ENCODE data around the gene PPP1R27. TPM values are rescaled to one million over a fixed set of nuclear protein-coding genes. Genes with fewer than 3 reads are reported as not detected.

The PPP1R27 gene
- total RNA-seq, result not detected

- 82 to 87% methylated on average over 11 to 15 of the region's 26 CpGs for WGBS, 2 donors
- Histone ChIP-seq H3K4me3 (no peak within 1 kb of the TSS), H3K36me3 (replicated peaks in 1 of 2; ENCODE audit: insufficient read depth in 1 of 2, low read depth in 2 of 2) (no peaks in the 10 kb centered on the region), H3K9me3 (no peaks in the 10 kb centered on the region), H3K27ac (peak within 1 kb of the TSS in 3 of 4 donors; percentile 91 to 95 (median 93)), H3K4me1 (peaks cover 24% of the 10 kb centered on the region), H3K27me3 (no peaks in the 10 kb centered on the region)
- ATAC-seq (no peak), DNase-seq (no peak)
- TF ChIP-seq CTCF (IDR thresholded peaks at IDR 0.05) (no peak), POLR2A (IDR thresholded peaks at IDR 0.05) (no peak)
- intact Hi-C loops (cut with DNase I), result no loop called here
Measured at GRCh38 chr17:81834831-81835267, at the start of gene PPP1R27. PPP1R27 (minus strand) TSS chr17:81835050; CDS start chr17:81834953, 97 bp downstream.

- no peak for TF ChIP-seq CTCF (IDR thresholded peaks at IDR 0.05)
- no peak for TF ChIP-seq POLR2A (IDR thresholded peaks at IDR 0.05)
- H3K9me3 ChIP-seq, result no peaks in the 10 kb centered on the region
- intact Hi-C loops (cut with DNase I), result no loop called here
- H3K4me3 ChIP-seq, result no peak overlapping the region
- H3K36me3 ChIP-seq (replicated peaks in 1 of 2; ENCODE audit: insufficient read depth in 1 of 2, low read depth in 2 of 2), result peaks cover 6 to 13% of the 10 kb centered on the region in 2 donors
- no peak overlapping the region for H3K27ac ChIP-seq
- ATAC-seq (no peak), DNase-seq (no peak)
- H3K27me3 ChIP-seq, result no peaks in the 10 kb centered on the region
- 62 to 80% methylated on average over 6 to 11 of the region's 11 CpGs for WGBS, 2 donors
- H3K4me1 ChIP-seq, result peaks cover under 1% of the 10 kb centered on the region
Measured at GRCh38 chr17:81884520-81884919, 49.7 kb upstream of the PPP1R27 start.

GRCh38 chr17:81879121-81879520 lies 44.3 kb upstream of the PPP1R27 start:
- intact Hi-C loops (cut with DNase I), result no loop called here
- ATAC-seq (no peak), DNase-seq (no peak)
- Histone ChIP-seq H3K36me3 (replicated peaks in 1 of 2; ENCODE audit: insufficient read depth in 1 of 2, low read depth in 2 of 2) (no peaks in the 10 kb centered on the region), H3K27me3 (no peaks in the 10 kb centered on the region), H3K9me3 (no peaks in the 10 kb centered on the region), H3K4me3 (no peak overlapping the region), H3K4me1 (no peaks in the 10 kb centered on the region), H3K27ac (no peak overlapping the region)
- 87 to 96% methylated on average over 5 of the region's 5 CpGs for WGBS, 2 donors
- no peak for TF ChIP-seq CTCF (IDR thresholded peaks at IDR 0.05)

- ATAC-seq, result no peak
- H3K27me3 ChIP-seq, result no peaks in the 10 kb centered on the region
- no peaks in the 10 kb centered on the region for H3K4me1 ChIP-seq
- no peak for TF ChIP-seq POLR2A (IDR thresholded peaks at IDR 0.05)
- TF ChIP-seq CTCF (IDR thresholded peaks at IDR 0.05), result no peak
- intact Hi-C loops (cut with DNase I), result no loop called here
- no peaks in the 10 kb centered on the region for H3K36me3 ChIP-seq (replicated peaks in 1 of 2; ENCODE audit: insufficient read depth in 1 of 2, low read depth in 2 of 2)
- H3K4me3 ChIP-seq, result no peak overlapping the region
- 92 to 93% methylated on average over 3 of the region's 3 CpGs for WGBS, 2 donors
- no peak for DNase-seq
- H3K27ac ChIP-seq, result no peak overlapping the region
- no peaks in the 10 kb centered on the region for H3K9me3 ChIP-seq
Measured at GRCh38 chr17:81878294-81878693, 43.4 kb upstream of the PPP1R27 start.

- Histone ChIP-seq H3K4me1 (peaks cover 6% of the 10 kb centered on the region), H3K36me3 (replicated peaks in 1 of 2; ENCODE audit: insufficient read depth in 1 of 2, low read depth in 2 of 2) (no peaks in the 10 kb centered on the region), H3K27me3 (no peaks in the 10 kb centered on the region), H3K27ac (no peak overlapping the region), H3K9me3 (no peaks in the 10 kb centered on the region), H3K4me3 (no peak overlapping the region)
- intact Hi-C loops (cut with DNase I), result no loop called here
- TF ChIP-seq POLR2A (IDR thresholded peaks at IDR 0.05) (no peak), CTCF (IDR thresholded peaks at IDR 0.05) (no peak)
- DNase-seq (no peak), ATAC-seq (no peak)
- WGBS, 2 donors, result 96 to 97% methylated on average over 4 to 5 of the region's 5 CpGs
Measured at GRCh38 chr17:81877569-81877968, 42.7 kb upstream of the PPP1R27 start.

Data from body of pancreas (tissue), 4 donors.